ENCODE data around the gene N4BP2L2. TPM values are rescaled to one million over a fixed set of nuclear protein-coding genes. Genes with fewer than 3 reads are reported as not detected.

N4BP2L2 gene
- total RNA-seq, 1 experiment from 2014 or later = 92.7 TPM

DNA sequence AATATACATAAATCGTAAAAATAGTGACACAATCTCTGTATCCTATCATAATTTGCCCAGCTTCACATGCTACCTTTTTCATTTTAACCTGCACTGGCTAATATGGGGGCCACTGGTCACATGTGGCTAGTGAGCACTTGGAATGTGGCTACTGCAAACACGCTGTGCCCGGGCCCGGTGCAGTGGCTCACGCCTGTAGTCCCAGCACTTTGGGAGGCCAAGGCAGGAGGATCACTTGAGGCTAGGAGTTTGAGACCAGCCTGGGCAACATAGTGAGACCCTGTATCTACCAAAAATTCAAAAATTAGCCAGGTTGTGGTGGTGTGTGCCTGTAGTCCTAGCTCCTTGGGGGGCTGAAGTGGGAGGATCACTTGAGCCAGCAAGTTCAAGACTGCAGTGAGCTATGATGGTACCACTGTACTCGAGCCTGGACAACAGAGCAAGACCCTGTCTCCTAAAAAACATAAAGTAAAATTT, 109.1 kb downstream of the N4BP2L2 start:
- POLR2A ChIA-PET = no interaction called here
- no TSS peak for BruUV-seq (replicated peaks)
- intact Hi-C loops (cut with micrococcal nuclease) = no loop called here

DNA sequence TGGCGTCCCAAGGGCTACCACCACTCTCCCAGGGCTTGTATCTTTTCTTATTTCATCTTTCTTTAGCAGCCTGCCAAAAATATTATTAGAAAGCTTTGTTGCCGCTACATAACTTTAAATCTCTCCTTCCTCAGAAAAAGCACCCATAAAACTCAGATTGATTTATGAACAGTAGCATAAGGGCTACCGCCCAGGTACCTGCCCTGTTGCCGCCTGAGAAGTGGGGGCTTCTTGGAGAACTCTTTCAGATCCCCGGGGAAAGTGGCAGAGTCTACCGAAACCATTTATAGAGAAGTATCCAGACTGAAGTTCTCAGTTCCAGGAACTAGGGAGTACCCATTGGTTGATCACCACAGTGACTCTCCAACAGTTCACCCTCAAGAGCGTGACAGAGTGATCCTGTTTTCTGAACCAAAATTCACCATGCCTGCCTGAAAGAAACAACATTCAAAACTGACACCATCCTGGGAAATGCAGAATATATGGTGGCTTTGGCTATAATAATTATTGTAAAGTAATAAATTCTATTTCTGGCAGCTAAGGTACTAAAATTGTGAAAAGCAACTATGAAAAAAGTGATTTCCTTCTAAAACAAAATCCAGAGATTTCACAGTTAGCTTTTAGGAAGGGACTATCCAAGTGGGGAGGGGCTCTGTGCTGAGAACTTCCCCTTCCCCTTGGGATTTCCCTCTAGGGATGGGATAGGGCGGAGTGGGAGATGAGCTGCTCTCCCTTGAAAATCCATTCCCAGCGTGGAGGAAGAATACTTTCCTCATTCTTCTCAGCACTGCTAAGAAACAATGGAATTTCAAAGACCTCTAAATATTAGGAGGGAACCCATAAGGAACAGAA, 109.8 kb downstream of the N4BP2L2 start:
- ATAC-seq (no peak), DNase-seq (ENCODE audit: low read depth, low spot score) (no peak)
- Histone ChIP-seq H3K79me2 (ENCODE audit: insufficient read depth, low read length) (no peaks in the 10 kb centered on the region), H3K36me3 (ENCODE audit: control insufficient read depth in 1 of 2, insufficient read depth in 2 of 2, low read length in 2 of 2) (0 out of 4 replicates have a peak, but pooled peaks cover 0 to 2% of the 10 kb centered on the region in 2 experiments), H3K4me3 (replicated peaks in 1 of 2; ENCODE audit: low read depth in 1 of 2, low read length in 2 of 2) (no peak overlapping the region), H3K9me2 (ENCODE audit: insufficient read depth) (no peaks in the 10 kb centered on the region), H4K20me1 (ENCODE audit: insufficient read depth) (no peaks in the 10 kb centered on the region), H3K27me3 (ENCODE audit: insufficient read depth, low read length) (no peaks in the 10 kb centered on the region), H3K4me2 (ENCODE audit: low read length) (no peak overlapping the region), H3K4me1 (ENCODE audit: control insufficient read depth in 1 of 2, insufficient read depth in 2 of 2, low read length in 2 of 2) (no peaks in the 10 kb centered on the region), H3K27ac (ENCODE audit: low read depth, low read length) (no peak overlapping the region), H3K9ac (ENCODE audit: low read length) (no peak overlapping the region), H3K9me3 (ENCODE audit: control insufficient read depth in 1 of 2, insufficient read depth in 1 of 2, low read depth in 1 of 2, low read length in 2 of 2) (no peaks in the 10 kb centered on the region), H2AFZ (ENCODE audit: low read depth, low read length, poor library complexity, severe bottlenecking) (no peak overlapping the region)
- BruUV-seq (replicated peaks) = no TSS peak
- intact Hi-C loops (cut with micrococcal nuclease) = no loop called here
- CTCF ChIA-PET = no interaction called here
- POLR2A ChIA-PET = no interaction called here
- RAD21 ChIA-PET (ENCODE audit: low non-redundant PET in 1 of 2, low total read pairs in 2 of 2, uncharacterized antibody in 2 of 2, unreplicated experiment in 2 of 2) = no interaction called here
- TF ChIP-seq POLR2A (IDR thresholded peaks at IDR 0.05; ENCODE audit: borderline replicate concordance, extremely low read depth, insufficient read depth, insufficient read length) = no peak
- TF ChIP-seq RAD21 (IDR thresholded peaks at IDR 0.05; ENCODE audit: low read depth) = no peak
- TF ChIP-seq JUND (IDR thresholded peaks at IDR 0.05) = no peak
- TF ChIP-seq, protein P1, sequence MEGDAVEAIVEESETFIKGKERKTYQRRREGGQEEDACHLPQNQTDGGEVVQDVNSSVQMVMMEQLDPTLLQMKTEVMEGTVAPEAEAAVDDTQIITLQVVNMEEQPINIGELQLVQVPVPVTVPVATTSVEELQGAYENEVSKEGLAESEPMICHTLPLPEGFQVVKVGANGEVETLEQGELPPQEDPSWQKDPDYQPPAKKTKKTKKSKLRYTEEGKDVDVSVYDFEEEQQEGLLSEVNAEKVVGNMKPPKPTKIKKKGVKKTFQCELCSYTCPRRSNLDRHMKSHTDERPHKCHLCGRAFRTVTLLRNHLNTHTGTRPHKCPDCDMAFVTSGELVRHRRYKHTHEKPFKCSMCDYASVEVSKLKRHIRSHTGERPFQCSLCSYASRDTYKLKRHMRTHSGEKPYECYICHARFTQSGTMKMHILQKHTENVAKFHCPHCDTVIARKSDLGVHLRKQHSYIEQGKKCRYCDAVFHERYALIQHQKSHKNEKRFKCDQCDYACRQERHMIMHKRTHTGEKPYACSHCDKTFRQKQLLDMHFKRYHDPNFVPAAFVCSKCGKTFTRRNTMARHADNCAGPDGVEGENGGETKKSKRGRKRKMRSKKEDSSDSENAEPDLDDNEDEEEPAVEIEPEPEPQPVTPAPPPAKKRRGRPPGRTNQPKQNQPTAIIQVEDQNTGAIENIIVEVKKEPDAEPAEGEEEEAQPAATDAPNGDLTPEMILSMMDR (IDR thresholded peaks at IDR 0.05 in 2 of 3, conservative IDR thresholded peaks at IDR 0.05 in 1 of 3; ENCODE audit: borderline replicate concordance in 1 of 3, insufficient read depth in 1 of 3, low read depth in 2 of 3, low read length in 2 of 3) = no peak
- no peak for TF ChIP-seq EZH2 (IDR thresholded peaks at IDR 0.05)
- no peak for TF ChIP-seq SRF (IDR thresholded peaks at IDR 0.05; ENCODE audit: low read depth)
- TF ChIP-seq, protein P2, sequence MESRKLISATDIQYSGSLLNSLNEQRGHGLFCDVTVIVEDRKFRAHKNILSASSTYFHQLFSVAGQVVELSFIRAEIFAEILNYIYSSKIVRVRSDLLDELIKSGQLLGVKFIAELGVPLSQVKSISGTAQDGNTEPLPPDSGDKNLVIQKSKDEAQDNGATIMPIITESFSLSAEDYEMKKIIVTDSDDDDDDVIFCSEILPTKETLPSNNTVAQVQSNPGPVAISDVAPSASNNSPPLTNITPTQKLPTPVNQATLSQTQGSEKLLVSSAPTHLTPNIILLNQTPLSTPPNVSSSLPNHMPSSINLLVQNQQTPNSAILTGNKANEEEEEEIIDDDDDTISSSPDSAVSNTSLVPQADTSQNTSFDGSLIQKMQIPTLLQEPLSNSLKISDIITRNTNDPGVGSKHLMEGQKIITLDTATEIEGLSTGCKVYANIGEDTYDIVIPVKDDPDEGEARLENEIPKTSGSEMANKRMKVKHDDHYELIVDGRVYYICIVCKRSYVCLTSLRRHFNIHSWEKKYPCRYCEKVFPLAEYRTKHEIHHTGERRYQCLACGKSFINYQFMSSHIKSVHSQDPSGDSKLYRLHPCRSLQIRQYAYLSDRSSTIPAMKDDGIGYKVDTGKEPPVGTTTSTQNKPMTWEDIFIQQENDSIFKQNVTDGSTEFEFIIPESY (IDR thresholded peaks at IDR 0.05; ENCODE audit: extremely low read depth, insufficient replicate concordance, low read length) = no peak
- no peak for TF ChIP-seq EGR1 (IDR thresholded peaks at IDR 0.05; ENCODE audit: low read depth)
- no peak for TF ChIP-seq ZFX (IDR thresholded peaks at IDR 0.05)
- no peak for TF ChIP-seq FOSL1 (IDR thresholded peaks at IDR 0.05; ENCODE audit: low read depth)
- TF ChIP-seq, protein P3, sequence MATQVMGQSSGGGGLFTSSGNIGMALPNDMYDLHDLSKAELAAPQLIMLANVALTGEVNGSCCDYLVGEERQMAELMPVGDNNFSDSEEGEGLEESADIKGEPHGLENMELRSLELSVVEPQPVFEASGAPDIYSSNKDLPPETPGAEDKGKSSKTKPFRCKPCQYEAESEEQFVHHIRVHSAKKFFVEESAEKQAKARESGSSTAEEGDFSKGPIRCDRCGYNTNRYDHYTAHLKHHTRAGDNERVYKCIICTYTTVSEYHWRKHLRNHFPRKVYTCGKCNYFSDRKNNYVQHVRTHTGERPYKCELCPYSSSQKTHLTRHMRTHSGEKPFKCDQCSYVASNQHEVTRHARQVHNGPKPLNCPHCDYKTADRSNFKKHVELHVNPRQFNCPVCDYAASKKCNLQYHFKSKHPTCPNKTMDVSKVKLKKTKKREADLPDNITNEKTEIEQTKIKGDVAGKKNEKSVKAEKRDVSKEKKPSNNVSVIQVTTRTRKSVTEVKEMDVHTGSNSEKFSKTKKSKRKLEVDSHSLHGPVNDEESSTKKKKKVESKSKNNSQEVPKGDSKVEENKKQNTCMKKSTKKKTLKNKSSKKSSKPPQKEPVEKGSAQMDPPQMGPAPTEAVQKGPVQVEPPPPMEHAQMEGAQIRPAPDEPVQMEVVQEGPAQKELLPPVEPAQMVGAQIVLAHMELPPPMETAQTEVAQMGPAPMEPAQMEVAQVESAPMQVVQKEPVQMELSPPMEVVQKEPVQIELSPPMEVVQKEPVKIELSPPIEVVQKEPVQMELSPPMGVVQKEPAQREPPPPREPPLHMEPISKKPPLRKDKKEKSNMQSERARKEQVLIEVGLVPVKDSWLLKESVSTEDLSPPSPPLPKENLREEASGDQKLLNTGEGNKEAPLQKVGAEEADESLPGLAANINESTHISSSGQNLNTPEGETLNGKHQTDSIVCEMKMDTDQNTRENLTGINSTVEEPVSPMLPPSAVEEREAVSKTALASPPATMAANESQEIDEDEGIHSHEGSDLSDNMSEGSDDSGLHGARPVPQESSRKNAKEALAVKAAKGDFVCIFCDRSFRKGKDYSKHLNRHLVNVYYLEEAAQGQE (IDR thresholded peaks at IDR 0.05; ENCODE audit: low read depth) = no peak

More for the DNA sequence above, 109.1 kb downstream of the N4BP2L2 start:
- DNase-seq (ENCODE audit: low read depth, low spot score) (no peak), ATAC-seq (no peak)
- H3K79me2 ChIP-seq (ENCODE audit: insufficient read depth, low read length) = no peaks in the 10 kb centered on the region
- no peak overlapping the region for H3K27ac ChIP-seq (ENCODE audit: low read depth, low read length)
- RAD21 ChIA-PET (ENCODE audit: low non-redundant PET in 1 of 2, low total read pairs in 2 of 2, uncharacterized antibody in 2 of 2, unreplicated experiment in 2 of 2) = no interaction called here
- H3K36me3 ChIP-seq (ENCODE audit: control insufficient read depth in 1 of 2, insufficient read depth in 2 of 2, low read length in 2 of 2) = 0 out of 4 replicates have a peak, but pooled peaks cover 0 to 2% of the 10 kb centered on the region in 2 experiments
- CTCF ChIA-PET = no interaction called here
- H3K4me1 ChIP-seq (ENCODE audit: control insufficient read depth in 1 of 2, insufficient read depth in 2 of 2, low read length in 2 of 2) = no peaks in the 10 kb centered on the region
- no peak overlapping the region for H3K9ac ChIP-seq (ENCODE audit: low read length)
- no peaks in the 10 kb centered on the region for H3K9me2 ChIP-seq (ENCODE audit: insufficient read depth)
- H2AFZ ChIP-seq (ENCODE audit: low read depth, low read length, poor library complexity, severe bottlenecking) = no peak overlapping the region
- H3K4me2 ChIP-seq (ENCODE audit: low read length) = no peak overlapping the region
- no peaks in the 10 kb centered on the region for H4K20me1 ChIP-seq (ENCODE audit: insufficient read depth)
- H3K4me3 ChIP-seq (replicated peaks in 1 of 2; ENCODE audit: low read depth in 1 of 2, low read length in 2 of 2) = no peak overlapping the region
- H3K27me3 ChIP-seq (ENCODE audit: insufficient read depth, low read length) = no peaks in the 10 kb centered on the region
- no peak for TF ChIP-seq ZNF274 (IDR thresholded peaks at IDR 0.05; ENCODE audit: low read depth, low read length)
- no peak for TF ChIP-seq EZH2 (IDR thresholded peaks at IDR 0.05)
- H3K9me3 ChIP-seq (ENCODE audit: control insufficient read depth in 1 of 2, insufficient read depth in 1 of 2, low read depth in 1 of 2, low read length in 2 of 2) = no peaks in the 10 kb centered on the region

Data from HCT116 (cell line).